ENCODE results near the gene PTPN9. TPM values are rescaled to one million over a fixed set of nuclear protein-coding genes. Genes with fewer than 3 reads are reported as not detected.
A peak's percentile ranks its signal among the peaks of the same experiment; 100 is the strongest.

The PTPN9 gene
- total RNA-seq, 1 experiment from 2014 or later = 42.2 TPM

GRCh38 chr15:75459581-75459980 is 119.5 kb downstream of the PTPN9 start:
- no CpG with 5 or more reads among the region's 1 CpG for WGBS (ENCODE audit: extremely low coverage, insufficient read length, low lambda C conversion rate)

More at GRCh38 chr15:75459581-75459980, 119.5 kb downstream of the PTPN9 start:
- H2AFZ ChIP-seq (ENCODE audit: low read length) = no peak overlapping the region
- no peak overlapping the region for H3K4ac ChIP-seq (ENCODE audit: low read depth, low read length)
- no peak overlapping the region for H4K91ac ChIP-seq (ENCODE audit: insufficient read length, low read depth, low read length)
- H3K4me2 ChIP-seq (ENCODE audit: insufficient read depth, insufficient read length, low read length) = no peak overlapping the region
- H3K79me2 ChIP-seq (ENCODE audit: insufficient read depth, low read length) = no peaks in the 10 kb centered on the region
- Mint-ChIP-seq H3K27ac (peak overlapping the region in 1 of 3 experiments; percentile 76; a peak in 1 of 7 replicates), H3K4me3 (no peak overlapping the region), H3K27me3 (ENCODE audit: low read depth) (no peaks in the 10 kb centered on the region; the same call in 1 of the 2 replicates), H3K4me1 (peaks cover 32% of the 10 kb centered on the region in 2 experiments), H3K9me3 (no peaks in the 10 kb centered on the region; a peak in 1 of 5 replicates), H3K36me3 (ENCODE audit: insufficient read depth in 1 of 3, low read depth in 3 of 3) (peaks cover 0 to 3% (median 0%) of the 10 kb centered on the region in 3 experiments; a peak in 3 of 7 replicates)
- H3K79me1 ChIP-seq (ENCODE audit: insufficient read depth, low read depth, low read length, poor library complexity, severe bottlenecking) = no peaks in the 10 kb centered on the region
- H3T11ph ChIP-seq (ENCODE audit: low read length) = no peak overlapping the region
- H2BK15ac ChIP-seq (ENCODE audit: low read depth, low read length) = no peak overlapping the region
- H3K27ac ChIP-seq (ENCODE audit: insufficient read length, low read depth, low read length) = no peak overlapping the region
- H3K23me2 ChIP-seq (ENCODE audit: insufficient read length, low read depth, low read length, poor library complexity, severe bottlenecking) = peaks cover 4% of the 10 kb centered on the region
- H2BK5ac ChIP-seq (ENCODE audit: insufficient read length, low read length) = no peak overlapping the region
- H2BK120ac ChIP-seq (ENCODE audit: low read depth, low read length, poor library complexity, severe bottlenecking) = no peak overlapping the region
- no peak overlapping the region for H3K14ac ChIP-seq (ENCODE audit: insufficient read depth, low read length)
- no peak overlapping the region for H3K18ac ChIP-seq (ENCODE audit: insufficient read length, low read depth, low read length)
- no peak overlapping the region for H2AK5ac ChIP-seq (ENCODE audit: insufficient read length, low read length)
- H3K23ac ChIP-seq (ENCODE audit: insufficient read length, low read depth, low read length) = no peak overlapping the region
- no peaks in the 10 kb centered on the region for H3K27me3 ChIP-seq (ENCODE audit: insufficient read depth, low read length)
- H4K8ac ChIP-seq (replicated peaks; ENCODE audit: insufficient read length, low read depth, low read length) = no peak overlapping the region
- H2BK12ac ChIP-seq (ENCODE audit: insufficient read length, low read depth, low read length) = no peak overlapping the region
- no peak overlapping the region for H3K9ac ChIP-seq (ENCODE audit: extremely low read depth, insufficient read length, low read length)
- no peak overlapping the region for H2BK20ac ChIP-seq (ENCODE audit: low read depth, low read length, poor library complexity, severe bottlenecking)
- no peak for TF ChIP-seq CTCF (conservative IDR thresholded peaks at IDR 0.05)
- H3K56ac ChIP-seq (ENCODE audit: insufficient read length, low read depth, low read length) = no peak overlapping the region
- H4K5ac ChIP-seq (ENCODE audit: insufficient read length, low read depth, low read length) = no peak overlapping the region
- H3K4me1 ChIP-seq (ENCODE audit: insufficient read depth, low read length) = no peaks in the 10 kb centered on the region; the same call in 1 of the 2 replicates
- H3K9me3 ChIP-seq (ENCODE audit: control insufficient read depth, low read depth, low read length) = no peaks in the 10 kb centered on the region
- no peak for DNase-seq
- no peaks in the 10 kb centered on the region for H4K20me1 ChIP-seq (ENCODE audit: control insufficient read depth, insufficient read depth, insufficient read length)

Data from H9 (cell line).